H1 (cell line): ENCODE measurements around the gene EHD2. TPM values are rescaled to one million over a fixed set of nuclear protein-coding genes. Genes with fewer than 3 reads are reported as not detected.

ENCODE experiments used
- JUND ChIP-seq: IDR thresholded peaks from 2 replicates; pipeline ENCODE4 v1.6.1; 2011; ENCODE audit warnings: mild to moderate bottlenecking, improper control_type of control experiment, low read length
- NANOG ChIP-seq: IDR thresholded peaks from 2 replicates; pipeline ENCODE4 v1.6.1; 2011; ENCODE audit warnings: low read length, low read depth, mild to moderate bottlenecking, inconsistent platforms; ENCODE audit not compliant: insufficient read depth, poor library complexity, severe bottlenecking
- SIRT6 ChIP-seq: IDR thresholded peaks from one replicate; pipeline ENCODE4 v1.7.1; 2012; ENCODE audit warnings: low read length, inconsistent platforms
- polyA plus RNA-seq, 7 experiments: library from polyadenylated mRNA; depleted of rRNA in 3 of 7; stranded (reverse) in 5 of 7; unstranded in 2 of 7; fragments of >200 nt in 5 of 7; fragments of 200-250 nt in 2 of 7; gene quantifications; 1 replicate in 5 of 7; 2 replicates in 1 of 7; 4 replicates in 1 of 7; pipeline versions ENCODE4 v1.2.1 to v1.2.3, GENCODE V29; 2011 to 2013; ENCODE audit warnings: missing spikeins in 2 of 7, mixed read lengths in 2 of 7
- total RNA-seq: library from RNA; stranded (reverse); fragmentation: NEBNext Ultra II Directional; extraction: Animal tissue kit (Norgen Biotek cat#: 25700); gene quantifications from 2 replicates; pipeline ENCODE4 v1.2.1, GENCODE V29; 2021
- TF ChIP-seq, protein P1 (sequence below): fragments of 300-600 bp; sonication (generic); IDR thresholded peaks from 2 replicates; pipeline ENCODE4 v1.7.1; 2012; ENCODE audit warnings: low read length, moderate library complexity, mild to moderate bottlenecking, inconsistent platforms; ENCODE audit not compliant: insufficient replicate concordance
- TF ChIP-seq, protein P2 (sequence below): IDR thresholded peaks from 2 replicates; pipeline ENCODE4 v1.6.1; 2012; ENCODE audit warnings: inconsistent platforms
- TF ChIP-seq, protein P3 (sequence below): IDR thresholded peaks from 2 replicates; pipeline ENCODE4 v1.6.1; 2011; ENCODE audit warnings: low read depth, mild to moderate bottlenecking, low read length; ENCODE audit not compliant: insufficient read depth
- TF ChIP-seq, protein P4 (sequence below), 3 experiments: IDR thresholded peaks; 1 replicate in 2 of 3; 2 replicates in 1 of 3; pipeline versions ENCODE4 v1.5.1 to v1.6.1; 2011; ENCODE audit warnings: low read length in 3 of 3, mild to moderate bottlenecking in 3 of 3, inconsistent platforms in 2 of 3, low read depth in 1 of 3, moderate library complexity in 1 of 3; ENCODE audit not compliant: insufficient read depth in 1 of 3; ENCODE audit errors: control extremely low read depth in 1 of 3

Gene EHD2
- total and polyA plus RNA-seq, 2 of the 8 experiments (the other 6 are each of a cell fraction or from before 2014, with no cell fraction given), result 4.5 to 14.3 TPM

DNA sequence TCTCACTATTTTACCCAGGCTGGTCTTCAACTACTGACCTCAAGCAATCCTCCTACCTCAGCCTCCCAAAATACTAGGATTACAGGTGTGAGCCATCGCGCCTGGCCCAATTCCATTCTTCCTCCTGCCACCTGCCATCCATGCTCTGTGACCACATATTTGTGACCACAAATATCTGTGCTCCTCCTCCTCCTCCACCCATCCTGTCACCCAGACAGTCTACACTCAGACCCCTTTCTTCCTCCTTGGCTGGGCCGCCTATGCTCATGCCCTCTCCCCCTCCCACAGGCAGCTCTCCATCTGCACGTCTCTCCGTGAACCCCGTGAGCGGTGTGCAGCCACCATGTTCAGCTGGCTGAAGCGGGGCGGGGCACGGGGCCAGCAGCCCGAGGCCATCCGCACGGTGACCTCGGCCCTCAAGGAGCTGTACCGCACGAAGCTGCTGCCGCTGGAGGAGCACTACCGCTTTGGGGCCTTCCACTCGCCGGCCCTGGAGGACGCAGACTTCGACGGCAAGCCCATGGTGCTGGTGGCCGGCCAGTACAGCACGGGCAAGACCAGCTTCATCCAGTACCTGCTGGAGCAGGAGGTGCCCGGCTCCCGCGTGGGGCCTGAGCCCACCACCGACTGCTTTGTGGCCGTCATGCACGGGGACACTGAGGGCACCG lies 3.2 kb downstream of the EHD2 start (continued):
- TF ChIP-seq, protein P1, sequence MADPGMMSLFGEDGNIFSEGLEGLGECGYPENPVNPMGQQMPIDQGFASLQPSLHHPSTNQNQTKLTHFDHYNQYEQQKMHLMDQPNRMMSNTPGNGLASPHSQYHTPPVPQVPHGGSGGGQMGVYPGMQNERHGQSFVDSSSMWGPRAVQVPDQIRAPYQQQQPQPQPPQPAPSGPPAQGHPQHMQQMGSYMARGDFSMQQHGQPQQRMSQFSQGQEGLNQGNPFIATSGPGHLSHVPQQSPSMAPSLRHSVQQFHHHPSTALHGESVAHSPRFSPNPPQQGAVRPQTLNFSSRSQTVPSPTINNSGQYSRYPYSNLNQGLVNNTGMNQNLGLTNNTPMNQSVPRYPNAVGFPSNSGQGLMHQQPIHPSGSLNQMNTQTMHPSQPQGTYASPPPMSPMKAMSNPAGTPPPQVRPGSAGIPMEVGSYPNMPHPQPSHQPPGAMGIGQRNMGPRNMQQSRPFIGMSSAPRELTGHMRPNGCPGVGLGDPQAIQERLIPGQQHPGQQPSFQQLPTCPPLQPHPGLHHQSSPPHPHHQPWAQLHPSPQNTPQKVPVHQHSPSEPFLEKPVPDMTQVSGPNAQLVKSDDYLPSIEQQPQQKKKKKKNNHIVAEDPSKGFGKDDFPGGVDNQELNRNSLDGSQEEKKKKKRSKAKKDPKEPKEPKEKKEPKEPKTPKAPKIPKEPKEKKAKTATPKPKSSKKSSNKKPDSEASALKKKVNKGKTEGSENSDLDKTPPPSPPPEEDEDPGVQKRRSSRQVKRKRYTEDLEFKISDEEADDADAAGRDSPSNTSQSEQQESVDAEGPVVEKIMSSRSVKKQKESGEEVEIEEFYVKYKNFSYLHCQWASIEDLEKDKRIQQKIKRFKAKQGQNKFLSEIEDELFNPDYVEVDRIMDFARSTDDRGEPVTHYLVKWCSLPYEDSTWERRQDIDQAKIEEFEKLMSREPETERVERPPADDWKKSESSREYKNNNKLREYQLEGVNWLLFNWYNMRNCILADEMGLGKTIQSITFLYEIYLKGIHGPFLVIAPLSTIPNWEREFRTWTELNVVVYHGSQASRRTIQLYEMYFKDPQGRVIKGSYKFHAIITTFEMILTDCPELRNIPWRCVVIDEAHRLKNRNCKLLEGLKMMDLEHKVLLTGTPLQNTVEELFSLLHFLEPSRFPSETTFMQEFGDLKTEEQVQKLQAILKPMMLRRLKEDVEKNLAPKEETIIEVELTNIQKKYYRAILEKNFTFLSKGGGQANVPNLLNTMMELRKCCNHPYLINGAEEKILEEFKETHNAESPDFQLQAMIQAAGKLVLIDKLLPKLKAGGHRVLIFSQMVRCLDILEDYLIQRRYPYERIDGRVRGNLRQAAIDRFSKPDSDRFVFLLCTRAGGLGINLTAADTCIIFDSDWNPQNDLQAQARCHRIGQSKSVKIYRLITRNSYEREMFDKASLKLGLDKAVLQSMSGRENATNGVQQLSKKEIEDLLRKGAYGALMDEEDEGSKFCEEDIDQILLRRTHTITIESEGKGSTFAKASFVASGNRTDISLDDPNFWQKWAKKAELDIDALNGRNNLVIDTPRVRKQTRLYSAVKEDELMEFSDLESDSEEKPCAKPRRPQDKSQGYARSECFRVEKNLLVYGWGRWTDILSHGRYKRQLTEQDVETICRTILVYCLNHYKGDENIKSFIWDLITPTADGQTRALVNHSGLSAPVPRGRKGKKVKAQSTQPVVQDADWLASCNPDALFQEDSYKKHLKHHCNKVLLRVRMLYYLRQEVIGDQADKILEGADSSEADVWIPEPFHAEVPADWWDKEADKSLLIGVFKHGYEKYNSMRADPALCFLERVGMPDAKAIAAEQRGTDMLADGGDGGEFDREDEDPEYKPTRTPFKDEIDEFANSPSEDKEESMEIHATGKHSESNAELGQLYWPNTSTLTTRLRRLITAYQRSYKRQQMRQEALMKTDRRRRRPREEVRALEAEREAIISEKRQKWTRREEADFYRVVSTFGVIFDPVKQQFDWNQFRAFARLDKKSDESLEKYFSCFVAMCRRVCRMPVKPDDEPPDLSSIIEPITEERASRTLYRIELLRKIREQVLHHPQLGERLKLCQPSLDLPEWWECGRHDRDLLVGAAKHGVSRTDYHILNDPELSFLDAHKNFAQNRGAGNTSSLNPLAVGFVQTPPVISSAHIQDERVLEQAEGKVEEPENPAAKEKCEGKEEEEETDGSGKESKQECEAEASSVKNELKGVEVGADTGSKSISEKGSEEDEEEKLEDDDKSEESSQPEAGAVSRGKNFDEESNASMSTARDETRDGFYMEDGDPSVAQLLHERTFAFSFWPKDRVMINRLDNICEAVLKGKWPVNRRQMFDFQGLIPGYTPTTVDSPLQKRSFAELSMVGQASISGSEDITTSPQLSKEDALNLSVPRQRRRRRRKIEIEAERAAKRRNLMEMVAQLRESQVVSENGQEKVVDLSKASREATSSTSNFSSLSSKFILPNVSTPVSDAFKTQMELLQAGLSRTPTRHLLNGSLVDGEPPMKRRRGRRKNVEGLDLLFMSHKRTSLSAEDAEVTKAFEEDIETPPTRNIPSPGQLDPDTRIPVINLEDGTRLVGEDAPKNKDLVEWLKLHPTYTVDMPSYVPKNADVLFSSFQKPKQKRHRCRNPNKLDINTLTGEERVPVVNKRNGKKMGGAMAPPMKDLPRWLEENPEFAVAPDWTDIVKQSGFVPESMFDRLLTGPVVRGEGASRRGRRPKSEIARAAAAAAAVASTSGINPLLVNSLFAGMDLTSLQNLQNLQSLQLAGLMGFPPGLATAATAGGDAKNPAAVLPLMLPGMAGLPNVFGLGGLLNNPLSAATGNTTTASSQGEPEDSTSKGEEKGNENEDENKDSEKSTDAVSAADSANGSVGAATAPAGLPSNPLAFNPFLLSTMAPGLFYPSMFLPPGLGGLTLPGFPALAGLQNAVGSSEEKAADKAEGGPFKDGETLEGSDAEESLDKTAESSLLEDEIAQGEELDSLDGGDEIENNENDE, result no peak
- no peak for TF ChIP-seq SIRT6
- TF ChIP-seq, protein P2, sequence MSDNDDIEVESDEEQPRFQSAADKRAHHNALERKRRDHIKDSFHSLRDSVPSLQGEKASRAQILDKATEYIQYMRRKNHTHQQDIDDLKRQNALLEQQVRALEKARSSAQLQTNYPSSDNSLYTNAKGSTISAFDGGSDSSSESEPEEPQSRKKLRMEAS, result no peak
- TF ChIP-seq, protein P3, sequence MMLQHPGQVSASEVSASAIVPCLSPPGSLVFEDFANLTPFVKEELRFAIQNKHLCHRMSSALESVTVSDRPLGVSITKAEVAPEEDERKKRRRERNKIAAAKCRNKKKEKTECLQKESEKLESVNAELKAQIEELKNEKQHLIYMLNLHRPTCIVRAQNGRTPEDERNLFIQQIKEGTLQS, result no peak
- no peak for TF ChIP-seq JUND
- TF ChIP-seq NANOG, result no peak
- TF ChIP-seq, protein P4, sequence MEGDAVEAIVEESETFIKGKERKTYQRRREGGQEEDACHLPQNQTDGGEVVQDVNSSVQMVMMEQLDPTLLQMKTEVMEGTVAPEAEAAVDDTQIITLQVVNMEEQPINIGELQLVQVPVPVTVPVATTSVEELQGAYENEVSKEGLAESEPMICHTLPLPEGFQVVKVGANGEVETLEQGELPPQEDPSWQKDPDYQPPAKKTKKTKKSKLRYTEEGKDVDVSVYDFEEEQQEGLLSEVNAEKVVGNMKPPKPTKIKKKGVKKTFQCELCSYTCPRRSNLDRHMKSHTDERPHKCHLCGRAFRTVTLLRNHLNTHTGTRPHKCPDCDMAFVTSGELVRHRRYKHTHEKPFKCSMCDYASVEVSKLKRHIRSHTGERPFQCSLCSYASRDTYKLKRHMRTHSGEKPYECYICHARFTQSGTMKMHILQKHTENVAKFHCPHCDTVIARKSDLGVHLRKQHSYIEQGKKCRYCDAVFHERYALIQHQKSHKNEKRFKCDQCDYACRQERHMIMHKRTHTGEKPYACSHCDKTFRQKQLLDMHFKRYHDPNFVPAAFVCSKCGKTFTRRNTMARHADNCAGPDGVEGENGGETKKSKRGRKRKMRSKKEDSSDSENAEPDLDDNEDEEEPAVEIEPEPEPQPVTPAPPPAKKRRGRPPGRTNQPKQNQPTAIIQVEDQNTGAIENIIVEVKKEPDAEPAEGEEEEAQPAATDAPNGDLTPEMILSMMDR (IDR thresholded peaks at IDR 0.05; ENCODE audit: control extremely low read depth in 1 of 3, insufficient read depth in 1 of 3, low read depth in 1 of 3, low read length in 3 of 3), result no peak
